ENCODE data around the gene BICD2.

The BICD2 gene

GRCh38 chr9:92718086-92719001, 46.3 kb downstream of the BICD2 start:
- 95 to 96% methylated on average over 36 to 37 of the region's 40 CpGs for WGBS, 2 experiments (ENCODE audit: insufficient coverage in 2 of 2)
- H3K9me3 ChIP-seq (ENCODE audit: control insufficient read depth, low read length), result no peaks in the 10 kb centered on the region
- peaks cover 8% of the 10 kb centered on the region for H3K4me1 ChIP-seq (ENCODE audit: control insufficient read depth, insufficient read depth, low read length, poor library complexity, severe bottlenecking)
- peaks cover 85% of the 10 kb centered on the region for H3K36me3 ChIP-seq (ENCODE audit: control insufficient read depth, insufficient read depth, low read length)
- H3K4me3 ChIP-seq (ENCODE audit: extremely low read depth, insufficient read depth, low read length, poor library complexity, severe bottlenecking), result no peak overlapping the region
- H3K27ac ChIP-seq (ENCODE audit: low read depth, low read length, severe bottlenecking), result no peak overlapping the region

GRCh38 chr9:92717201-92718085, 47.2 kb downstream of the BICD2 start:
- Histone ChIP-seq H3K36me3 (ENCODE audit: control insufficient read depth, insufficient read depth, low read length) (peaks cover 85% of the 10 kb centered on the region), H3K4me3 (ENCODE audit: extremely low read depth, insufficient read depth, low read length, poor library complexity, severe bottlenecking) (no peak overlapping the region)
- 96 to 98% methylated on average over 18 to 21 of the region's 21 CpGs for WGBS, 2 experiments (ENCODE audit: insufficient coverage in 2 of 2)

GRCh38 chr9:92716557-92716956, 48.1 kb downstream of the BICD2 start:
- Histone ChIP-seq H3K36me3 (ENCODE audit: control insufficient read depth, insufficient read depth, low read length) (peaks cover 86% of the 10 kb centered on the region), H3K4me1 (ENCODE audit: control insufficient read depth, insufficient read depth, low read length, poor library complexity, severe bottlenecking) (peaks cover 11% of the 10 kb centered on the region), H3K4me3 (ENCODE audit: extremely low read depth, insufficient read depth, low read length, poor library complexity, severe bottlenecking) (no peak overlapping the region), H3K27ac (ENCODE audit: low read depth, low read length, severe bottlenecking) (no peak overlapping the region), H3K9me3 (ENCODE audit: control insufficient read depth, low read length) (no peaks in the 10 kb centered on the region)
- WGBS, 2 experiments (ENCODE audit: insufficient coverage in 2 of 2), result 15 to 47% methylated on average over 2 to 3 of the region's 4 CpGs

More at GRCh38 chr9:92717201-92718085, 47.2 kb downstream of the BICD2 start:
- H3K9me3 ChIP-seq (ENCODE audit: control insufficient read depth, low read length), result no peaks in the 10 kb centered on the region
- H3K4me1 ChIP-seq (ENCODE audit: control insufficient read depth, insufficient read depth, low read length, poor library complexity, severe bottlenecking), result peaks cover 8% of the 10 kb centered on the region
- no peak overlapping the region for H3K27ac ChIP-seq (ENCODE audit: low read depth, low read length, severe bottlenecking)

- Histone ChIP-seq H3K4me3 (ENCODE audit: extremely low read depth, insufficient read depth, low read length, poor library complexity, severe bottlenecking) (no peak overlapping the region), H3K36me3 (ENCODE audit: control insufficient read depth, insufficient read depth, low read length) (peaks cover 90% of the 10 kb centered on the region), H3K4me1 (ENCODE audit: control insufficient read depth, insufficient read depth, low read length, poor library complexity, severe bottlenecking) (peaks cover 11% of the 10 kb centered on the region), H3K9me3 (ENCODE audit: control insufficient read depth, low read length) (no peaks in the 10 kb centered on the region), H3K27ac (ENCODE audit: low read depth, low read length, severe bottlenecking) (no peak overlapping the region)
- WGBS, 2 experiments (ENCODE audit: insufficient coverage in 2 of 2), result 92 to 93% methylated on average over 10 to 12 of the region's 17 CpGs
Measured at GRCh38 chr9:92715488-92716231, 49.0 kb downstream of the BICD2 start.

GRCh38 chr9:92714787-92715487, 49.7 kb downstream of the BICD2 start:
- Histone ChIP-seq H3K9me3 (ENCODE audit: control insufficient read depth, low read length) (no peaks in the 10 kb centered on the region), H3K27ac (ENCODE audit: low read depth, low read length, severe bottlenecking) (no peak overlapping the region), H3K36me3 (ENCODE audit: control insufficient read depth, insufficient read depth, low read length) (peaks cover 95% of the 10 kb centered on the region), H3K4me3 (ENCODE audit: extremely low read depth, insufficient read depth, low read length, poor library complexity, severe bottlenecking) (no peak overlapping the region), H3K4me1 (ENCODE audit: control insufficient read depth, insufficient read depth, low read length, poor library complexity, severe bottlenecking) (peaks cover 11% of the 10 kb centered on the region)
- WGBS, 2 experiments (ENCODE audit: insufficient coverage in 2 of 2), result 96 to 98% methylated on average over 30 to 34 of the region's 34 CpGs

GRCh38 chr9:92714016-92714415, 50.6 kb downstream of the BICD2 start:
- no peak overlapping the region for H3K4me3 ChIP-seq (ENCODE audit: extremely low read depth, insufficient read depth, low read length, poor library complexity, severe bottlenecking)
- peaks cover 95% of the 10 kb centered on the region for H3K36me3 ChIP-seq (ENCODE audit: control insufficient read depth, insufficient read depth, low read length)
- WGBS, 2 experiments (ENCODE audit: insufficient coverage in 2 of 2), result 98 to 100% methylated on average over 3 of the region's 3 CpGs
- H3K9me3 ChIP-seq (ENCODE audit: control insufficient read depth, low read length), result no peaks in the 10 kb centered on the region
- H3K27ac ChIP-seq (ENCODE audit: low read depth, low read length, severe bottlenecking), result no peak overlapping the region
- H3K4me1 ChIP-seq (ENCODE audit: control insufficient read depth, insufficient read depth, low read length, poor library complexity, severe bottlenecking), result peaks cover 11% of the 10 kb centered on the region

- Histone ChIP-seq H3K4me1 (ENCODE audit: control insufficient read depth, insufficient read depth, low read length, poor library complexity, severe bottlenecking) (peaks cover 11% of the 10 kb centered on the region), H3K4me3 (ENCODE audit: extremely low read depth, insufficient read depth, low read length, poor library complexity, severe bottlenecking) (no peak overlapping the region), H3K27ac (ENCODE audit: low read depth, low read length, severe bottlenecking) (no peak overlapping the region), H3K36me3 (ENCODE audit: control insufficient read depth, insufficient read depth, low read length) (peaks cover 97% of the 10 kb centered on the region), H3K9me3 (ENCODE audit: control insufficient read depth, low read length) (no peaks in the 10 kb centered on the region)
- 98% methylated on average over 15 of the region's 15 CpGs for WGBS, 2 experiments (ENCODE audit: insufficient coverage in 2 of 2)
Measured at GRCh38 chr9:92713528-92713927, 51.1 kb downstream of the BICD2 start.

GRCh38 chr9:92712767-92713166, 51.9 kb downstream of the BICD2 start:
- peaks cover 89% of the 10 kb centered on the region for H3K36me3 ChIP-seq (ENCODE audit: control insufficient read depth, insufficient read depth, low read length)
- peaks cover 11% of the 10 kb centered on the region for H3K4me1 ChIP-seq (ENCODE audit: control insufficient read depth, insufficient read depth, low read length, poor library complexity, severe bottlenecking)
- no peak overlapping the region for H3K27ac ChIP-seq (ENCODE audit: low read depth, low read length, severe bottlenecking)
- 99% methylated on average over 11 of the region's 15 CpGs for WGBS, 2 experiments (ENCODE audit: insufficient coverage in 2 of 2)
- H3K4me3 ChIP-seq (ENCODE audit: extremely low read depth, insufficient read depth, low read length, poor library complexity, severe bottlenecking), result no peak overlapping the region
- no peaks in the 10 kb centered on the region for H3K9me3 ChIP-seq (ENCODE audit: control insufficient read depth, low read length)

- H3K4me1 ChIP-seq (ENCODE audit: control insufficient read depth, insufficient read depth, low read length, poor library complexity, severe bottlenecking), result peaks cover 11% of the 10 kb centered on the region
- H3K4me3 ChIP-seq (ENCODE audit: extremely low read depth, insufficient read depth, low read length, poor library complexity, severe bottlenecking), result no peak overlapping the region
- no peak overlapping the region for H3K27ac ChIP-seq (ENCODE audit: low read depth, low read length, severe bottlenecking)
- H3K36me3 ChIP-seq (ENCODE audit: control insufficient read depth, insufficient read depth, low read length), result peaks cover 81% of the 10 kb centered on the region
- 94 to 99% methylated on average over 5 to 6 of the region's 6 CpGs for WGBS, 2 experiments (ENCODE audit: insufficient coverage in 2 of 2)
- no peaks in the 10 kb centered on the region for H3K9me3 ChIP-seq (ENCODE audit: control insufficient read depth, low read length)
Measured at GRCh38 chr9:92711844-92712243, 52.8 kb downstream of the BICD2 start.

GRCh38 chr9:92711146-92711545, 53.5 kb downstream of the BICD2 start:
- Histone ChIP-seq H3K36me3 (ENCODE audit: control insufficient read depth, insufficient read depth, low read length) (peaks cover 79% of the 10 kb centered on the region), H3K9me3 (ENCODE audit: control insufficient read depth, low read length) (no peaks in the 10 kb centered on the region), H3K27ac (ENCODE audit: low read depth, low read length, severe bottlenecking) (no peak overlapping the region), H3K4me3 (ENCODE audit: extremely low read depth, insufficient read depth, low read length, poor library complexity, severe bottlenecking) (no peak overlapping the region), H3K4me1 (ENCODE audit: control insufficient read depth, insufficient read depth, low read length, poor library complexity, severe bottlenecking) (peaks cover 11% of the 10 kb centered on the region)
- WGBS, 2 experiments (ENCODE audit: insufficient coverage in 2 of 2), result 100% methylated on average over 1 of the region's 2 CpGs; no CpG with 5 or more reads in 1 of the 2 experiments
